CD4-positive, alpha-beta memory T cell (primary cell): ENCODE measurements around the gene HCN1. TPM values are rescaled to one million over a fixed set of nuclear protein-coding genes. Genes with fewer than 3 reads are reported as not detected.
"Not testable (repeated sequence)": the region's sequence is repeated elsewhere in the genome, so short reads cannot be mapped to it uniquely, and the experiment has no call there.

Source experiments
- CTCF ChIA-PET: fragments of 350-600 bp; sonication (Branson Sonifier 250); formaldehyde crosslinking; loops from one replicate; lab custom pipeline; 2021; ENCODE audit warnings: inconsistent platforms; ENCODE audit not compliant: partially characterized antibody; lab: Charles Lee
- POLR2A ChIA-PET: fragments of 350-600 bp; sonication (Branson Sonifier 250); formaldehyde crosslinking; loops from one replicate; lab custom pipeline; 2021; ENCODE audit not compliant: partially characterized antibody; lab: Charles Lee
- DNase-seq, 5 donors: peaks; one replicate each; pipeline versions ENCODE4 v3.0.0 to v3.0.0-alpha.2; 2020 to 2022; ENCODE audit warnings: mixed read lengths in 1 of 5
- H3K27ac ChIP-seq: one replicate; pipeline ENCODE4 v1.7.0; 2013; ENCODE audit warnings: low read depth, low read length
- H3K27me3 ChIP-seq: 2 replicates; pipeline ENCODE4 v1.7.0; 2013; ENCODE audit warnings: mild to moderate bottlenecking, low read length, moderate library complexity; ENCODE audit not compliant: insufficient read depth
- H3K36me3 ChIP-seq: 2 replicates; pipeline ENCODE4 v1.7.0; 2013; ENCODE audit warnings: mild to moderate bottlenecking, low read length, moderate library complexity; ENCODE audit not compliant: insufficient read depth
- H3K4me1 ChIP-seq: 2 replicates; pipeline ENCODE4 v1.7.0; 2013; ENCODE audit warnings: mild to moderate bottlenecking, low read length, moderate library complexity; ENCODE audit not compliant: insufficient read depth
- H3K4me3 ChIP-seq, 2 donors: one replicate each; pipeline ENCODE4 v1.7.0; 2013; ENCODE audit warnings: low read length in 2 of 2, mild to moderate bottlenecking in 1 of 2
- H3K9me3 ChIP-seq, 2 donors: one replicate each; pipeline ENCODE4 v1.7.0; 2013; ENCODE audit warnings: low read length in 2 of 2, control low read depth in 1 of 2; ENCODE audit not compliant: control insufficient read depth in 1 of 2
- H3K27ac Mint-ChIP-seq, 7 donors: one replicate each; pipeline ENCODE4 v1.8.0; 2020 to 2021; ENCODE audit warnings: mixed read lengths in 7 of 7, mild to moderate bottlenecking in 6 of 7, inconsistent platforms in 3 of 7, moderate library complexity in 3 of 7
- H3K27me3 Mint-ChIP-seq, 2 donors: one replicate each; pipeline ENCODE4 v1.8.0; 2020 to 2021; ENCODE audit warnings: mixed read lengths in 2 of 2
- H3K36me3 Mint-ChIP-seq, 2 donors: one replicate each; pipeline ENCODE4 v1.8.0; 2020 to 2021; ENCODE audit warnings: mixed read lengths in 2 of 2, inconsistent platforms in 1 of 2, mild to moderate bottlenecking in 1 of 2
- H3K4me1 Mint-ChIP-seq, 4 donors: one replicate each; pipeline ENCODE4 v1.8.0; 2020 to 2021; ENCODE audit warnings: mixed read lengths in 4 of 4, mild to moderate bottlenecking in 1 of 4
- H3K4me3 Mint-ChIP-seq, 8 donors: one replicate each; pipeline ENCODE4 v1.8.0; 2020 to 2021; ENCODE audit warnings: mixed read lengths in 8 of 8, mild to moderate bottlenecking in 7 of 8, moderate library complexity in 6 of 8, inconsistent platforms in 3 of 8
- H3K9me3 Mint-ChIP-seq, 8 donors: one replicate each; pipeline ENCODE4 v1.8.0; 2020 to 2021; ENCODE audit warnings: mixed read lengths in 8 of 8, mild to moderate bottlenecking in 5 of 8, inconsistent platforms in 3 of 8, moderate library complexity in 1 of 8
- intact Hi-C: fragments of 100-400 bp; cut with micrococcal nuclease; formaldehyde crosslinking; loops from one replicate; pipeline ENCODE4 v1.15.1; 2023
- polyA plus RNA-seq, 2 donors: library from polyadenylated mRNA; unstranded; fragments of 300-500 nt; fragmentation: Illumina TruSeq; gene quantifications; one replicate each; pipeline ENCODE4 v1.2.3, GENCODE V29; 2021
- total RNA-seq, 2 experiments: library from RNA; stranded (reverse); gene quantifications; one replicate each; pipeline ENCODE4 v1.2.3, GENCODE V29; 2021

Gene HCN1
- total and polyA plus RNA-seq, 4 experiments from 2014 or later = not detected

DNA sequence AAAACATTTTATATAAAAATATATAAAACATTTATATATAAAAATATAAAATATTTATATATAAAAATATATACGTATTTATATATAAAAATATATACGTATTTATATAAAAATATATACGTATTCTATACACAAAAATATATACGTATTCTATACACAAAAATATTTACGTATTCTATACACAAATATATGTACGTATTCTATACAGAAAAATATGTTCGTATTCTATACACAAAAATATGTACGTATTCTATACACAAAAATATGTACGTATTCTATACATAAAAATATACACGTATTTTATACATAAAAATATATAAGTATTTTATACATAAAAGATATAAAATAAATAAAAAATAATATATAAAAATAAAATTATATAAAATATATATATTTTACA is 323.6 kb downstream of the HCN1 start:
- no peak overlapping the region for H3K4me3 Mint-ChIP-seq
- H3K27ac Mint-ChIP-seq = no peak overlapping the region
- POLR2A ChIA-PET = no interaction called here
- H3K4me1 Mint-ChIP-seq = no peaks in the 10 kb centered on the region
- Histone ChIP-seq H3K27ac (no peak overlapping the region), H3K4me3 (no peak overlapping the region), H3K27me3 (no peaks in the 10 kb centered on the region), H3K9me3 (no peaks in the 10 kb centered on the region), H3K4me1 (no peaks in the 10 kb centered on the region), H3K36me3 (no peaks in the 10 kb centered on the region)
- DNase-seq = no peak
- no peaks in the 10 kb centered on the region for H3K27me3 Mint-ChIP-seq
- peaks cover 0 to 9% (median 4%) of the 10 kb centered on the region in 8 donors for H3K9me3 Mint-ChIP-seq
- H3K36me3 Mint-ChIP-seq = no peaks in the 10 kb centered on the region
- CTCF ChIA-PET = no interaction called here
- intact Hi-C loops = no loop called here

- H3K9me3 Mint-ChIP-seq, H3K4me3 Mint-ChIP-seq, CTCF ChIA-PET, H3K27ac ChIP-seq, H3K27me3 Mint-ChIP-seq, DNase-seq, intact Hi-C loops, POLR2A ChIA-PET, H3K36me3 Mint-ChIP-seq, H3K4me1 ChIP-seq, H3K4me3 ChIP-seq, H3K4me1 Mint-ChIP-seq, H3K36me3 ChIP-seq, H3K27ac Mint-ChIP-seq, H3K27me3 ChIP-seq, H3K9me3 ChIP-seq: not testable (repeated sequence)
Observed at GRCh38 chr5:45371423-45371822, 324.8 kb downstream of the HCN1 start.

GRCh38 chr5:45355189-45355992 is 340.8 kb downstream of the HCN1 start:
- intact Hi-C loops = no loop called here

GRCh38 chr5:45336464-45336863 is 359.7 kb downstream of the HCN1 start:
- Mint-ChIP-seq H3K4me1 (no peaks in the 10 kb centered on the region), H3K27ac (no peak overlapping the region), H3K9me3 (peaks cover 0 to 24% (median 5%) of the 10 kb centered on the region in 8 donors), H3K36me3 (no peaks in the 10 kb centered on the region), H3K4me3 (no peak overlapping the region), H3K27me3 (no peaks in the 10 kb centered on the region)
- Histone ChIP-seq H3K27ac (no peak overlapping the region), H3K4me3 (no peak overlapping the region), H3K9me3 (no peaks in the 10 kb centered on the region), H3K4me1 (no peaks in the 10 kb centered on the region), H3K27me3 (no peaks in the 10 kb centered on the region), H3K36me3 (no peaks in the 10 kb centered on the region)
- intact Hi-C loops = no loop called here
- ChIA-PET POLR2A (no interaction called here), CTCF (no interaction called here)
- DNase-seq = no peak

More at GRCh38 chr5:45355189-45355992, 340.8 kb downstream of the HCN1 start:
- H3K9me3 Mint-ChIP-seq = peaks cover 4 to 23% (median 8%) of the 10 kb centered on the region in 8 donors
- POLR2A ChIA-PET = no interaction called here
- H3K4me1 Mint-ChIP-seq = no peaks in the 10 kb centered on the region
- no peaks in the 10 kb centered on the region for H3K4me1 ChIP-seq
- no peak overlapping the region for H3K27ac ChIP-seq
- no peaks in the 10 kb centered on the region for H3K9me3 ChIP-seq
- CTCF ChIA-PET = no interaction called here
- no peaks in the 10 kb centered on the region for H3K27me3 Mint-ChIP-seq
- H3K4me3 Mint-ChIP-seq = no peak overlapping the region
- no peak overlapping the region for H3K27ac Mint-ChIP-seq
- H3K27me3 ChIP-seq = no peaks in the 10 kb centered on the region
- DNase-seq = no peak
- no peak overlapping the region for H3K4me3 ChIP-seq
- no peaks in the 10 kb centered on the region for H3K36me3 Mint-ChIP-seq
- no peaks in the 10 kb centered on the region for H3K36me3 ChIP-seq

GRCh38 chr5:45335978-45336377 is 360.2 kb downstream of the HCN1 start:
- no peak for DNase-seq
- H3K27ac ChIP-seq = no peak overlapping the region
- H3K9me3 ChIP-seq = no peaks in the 10 kb centered on the region
- H3K36me3 Mint-ChIP-seq = no peaks in the 10 kb centered on the region
- no peaks in the 10 kb centered on the region for H3K27me3 Mint-ChIP-seq
- H3K27me3 ChIP-seq = no peaks in the 10 kb centered on the region
- no peaks in the 10 kb centered on the region for H3K4me1 Mint-ChIP-seq
- CTCF ChIA-PET = no interaction called here
- H3K36me3 ChIP-seq = no peaks in the 10 kb centered on the region
- peaks cover 0 to 21% (median 5%) of the 10 kb centered on the region in 8 donors for H3K9me3 Mint-ChIP-seq
- no peak overlapping the region for H3K4me3 Mint-ChIP-seq
- H3K27ac Mint-ChIP-seq = no peak overlapping the region
- POLR2A ChIA-PET = no interaction called here
- no peak overlapping the region for H3K4me3 ChIP-seq
- intact Hi-C loops = no loop called here
- no peaks in the 10 kb centered on the region for H3K4me1 ChIP-seq

DNA sequence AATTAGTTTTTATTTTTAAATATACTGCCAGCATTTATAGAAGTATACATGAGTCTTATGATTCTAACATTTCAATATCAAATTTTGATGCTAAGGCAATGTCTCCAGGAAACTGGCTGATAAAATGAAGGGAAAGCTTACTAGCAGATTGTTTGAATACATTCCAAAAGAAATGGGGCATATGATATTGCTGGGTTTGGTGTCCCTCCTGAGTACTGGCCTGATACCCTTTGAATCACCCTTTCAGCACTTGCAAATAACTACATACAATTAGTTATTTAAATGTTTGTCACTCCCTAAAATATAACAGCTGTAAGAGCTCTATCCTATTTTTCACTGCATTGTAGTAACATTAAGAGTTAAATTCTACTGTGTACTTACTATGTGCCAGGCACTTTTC is 360.8 kb downstream of the HCN1 start:
- no peak overlapping the region for H3K27ac ChIP-seq
- no peaks in the 10 kb centered on the region for H3K27me3 ChIP-seq
- no peak overlapping the region for H3K27ac Mint-ChIP-seq
- peaks cover 0 to 21% (median 5%) of the 10 kb centered on the region in 8 donors for H3K9me3 Mint-ChIP-seq
- no peak for DNase-seq
- intact Hi-C loops = no loop called here
- POLR2A ChIA-PET = no interaction called here
- H3K4me3 ChIP-seq = no peak overlapping the region
- H3K4me3 Mint-ChIP-seq = no peak overlapping the region
- CTCF ChIA-PET = no interaction called here
- H3K27me3 Mint-ChIP-seq = no peaks in the 10 kb centered on the region
- no peaks in the 10 kb centered on the region for H3K4me1 ChIP-seq
- H3K36me3 Mint-ChIP-seq = no peaks in the 10 kb centered on the region
- H3K36me3 ChIP-seq = no peaks in the 10 kb centered on the region
- no peaks in the 10 kb centered on the region for H3K4me1 Mint-ChIP-seq
- H3K9me3 ChIP-seq = no peaks in the 10 kb centered on the region

DNA sequence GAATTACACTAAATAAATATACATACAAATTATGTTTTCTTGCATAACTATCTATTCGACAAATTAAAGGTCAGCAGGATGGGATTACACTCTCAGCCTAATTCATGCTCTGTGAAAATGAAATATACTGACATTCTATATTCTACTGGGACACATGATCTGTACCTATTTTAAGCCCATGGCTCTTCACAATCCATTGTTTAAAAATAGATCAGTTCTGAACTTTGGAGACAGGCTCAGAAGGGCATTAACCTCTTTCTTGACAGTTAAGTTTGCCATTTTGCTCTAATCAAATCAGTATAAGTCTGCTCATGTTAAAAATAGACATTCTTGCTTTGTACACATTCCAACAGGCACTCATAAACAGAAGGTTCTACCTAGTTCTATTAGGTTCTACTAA is 361.2 kb downstream of the HCN1 start:
- Histone ChIP-seq H3K4me1 (no peaks in the 10 kb centered on the region), H3K36me3 (no peaks in the 10 kb centered on the region), H3K27me3 (no peaks in the 10 kb centered on the region), H3K27ac (no peak overlapping the region), H3K4me3 (no peak overlapping the region), H3K9me3 (no peaks in the 10 kb centered on the region)
- H3K36me3 Mint-ChIP-seq = no peaks in the 10 kb centered on the region
- POLR2A ChIA-PET = no interaction called here
- no peak overlapping the region for H3K27ac Mint-ChIP-seq
- DNase-seq = no peak
- H3K4me1 Mint-ChIP-seq = no peaks in the 10 kb centered on the region
- no peaks in the 10 kb centered on the region for H3K27me3 Mint-ChIP-seq
- CTCF ChIA-PET = no interaction called here
- H3K9me3 Mint-ChIP-seq = peaks cover 0 to 18% (median 5%) of the 10 kb centered on the region in 8 donors
- no peak overlapping the region for H3K4me3 Mint-ChIP-seq
- intact Hi-C loops = no loop called here
